Keratinocyte (primary cell): ENCODE results near the gene ARMC9. TPM values are rescaled to one million over a fixed set of nuclear protein-coding genes. Genes with fewer than 3 reads are reported as not detected.

ENCODE experiments used
- DNase-seq: peaks from one replicate; pipeline ENCODE4 v3.0.0-alpha.2; 2011; ENCODE audit warnings: low read depth, missing footprints, low spot score
- FAIRE-seq: peaks from 2 replicates; lab custom pipeline; 2011; peaks lifted over from hg19 to GRCh38; lab: Jason Lieb, UNC
- H2AFZ ChIP-seq: 2 replicates; pipeline ENCODE4 v1.6.0; 2012; ENCODE audit warnings: low read length, control low read depth, inconsistent platforms; ENCODE audit not compliant: control insufficient read depth
- H3K27ac ChIP-seq: 2 replicates; pipeline ENCODE4 v1.5.1; 2011; ENCODE audit warnings: low read length; ENCODE audit not compliant: control insufficient read depth, insufficient read depth
- H3K27me3 ChIP-seq: 3 replicates; pipeline ENCODE4 v1.6.0; 2011; ENCODE audit warnings: low read length; ENCODE audit not compliant: control insufficient read depth, insufficient read depth; ENCODE audit errors: extremely low read depth
- H3K36me3 ChIP-seq, 2 experiments: 2 replicates in 1 of 2; 3 replicates in 1 of 2; pipeline ENCODE4 v1.5.1; 2011; ENCODE audit warnings: low read length in 2 of 2, mild to moderate bottlenecking in 1 of 2; ENCODE audit not compliant: control insufficient read depth in 2 of 2, insufficient read depth in 2 of 2; ENCODE audit errors: extremely low read depth in 1 of 2
- H3K4me1 ChIP-seq: 3 replicates; pipeline ENCODE4 v1.5.1; 2011; ENCODE audit warnings: low read length; ENCODE audit not compliant: control insufficient read depth, insufficient read depth; ENCODE audit errors: extremely low read depth
- H3K4me2 ChIP-seq: 3 replicates; pipeline ENCODE4 v1.6.0; 2011; ENCODE audit warnings: low read depth, low read length; ENCODE audit not compliant: control insufficient read depth, insufficient read depth; ENCODE audit errors: extremely low read depth
- H3K4me3 ChIP-seq, 3 experiments: fragments of 200-600 bp in 1 of 3; sonication (generic) in 1 of 3; 2 replicates in 2 of 3; 3 replicates in 1 of 3; pipeline ENCODE4 v1.5.1; 2011 to 2016; ENCODE audit warnings: low read length in 3 of 3, mild to moderate bottlenecking in 3 of 3, control low read depth in 2 of 3, inconsistent platforms in 1 of 3, low read depth in 1 of 3, mixed read lengths in 1 of 3, mixed run types in 1 of 3, moderate library complexity in 1 of 3; ENCODE audit not compliant: control insufficient read depth in 2 of 3, insufficient read depth in 2 of 3; ENCODE audit errors: extremely low read depth in 1 of 3
- H3K79me2 ChIP-seq: 2 replicates; pipeline ENCODE4 v1.6.0; 2012; ENCODE audit warnings: low read length; ENCODE audit not compliant: control insufficient read depth, insufficient read depth
- H3K9ac ChIP-seq: 3 replicates; pipeline ENCODE4 v1.6.0; 2011; ENCODE audit warnings: low read length; ENCODE audit not compliant: control insufficient read depth, insufficient read depth; ENCODE audit errors: extremely low read depth
- H3K9me1 ChIP-seq: 3 replicates; pipeline ENCODE4 v1.6.0; 2011; ENCODE audit warnings: low read length; ENCODE audit not compliant: control insufficient read depth, insufficient read depth; ENCODE audit errors: extremely low read depth
- H3K9me3 ChIP-seq: 2 replicates; pipeline ENCODE4 v1.5.1; 2012; ENCODE audit warnings: low read depth, low read length; ENCODE audit not compliant: control insufficient read depth
- H4K20me1 ChIP-seq: 3 replicates; pipeline ENCODE4 v1.6.0; 2011; ENCODE audit warnings: low read length; ENCODE audit not compliant: control insufficient read depth, insufficient read depth; ENCODE audit errors: extremely low read depth
- CTCF ChIP-seq, 3 experiments: IDR thresholded peaks in 1 of 3; conservative IDR thresholded peaks in 1 of 3; optimal IDR thresholded peaks in 1 of 3; 2 replicates in 2 of 3; 3 replicates in 1 of 3; pipeline versions ENCODE3 to v1.5.1; 2011; ENCODE audit warnings: low read length in 3 of 3, mild to moderate bottlenecking in 3 of 3, moderate library complexity in 2 of 3, control low read depth in 1 of 3, inconsistent platforms in 1 of 3; ENCODE audit not compliant: insufficient read depth in 2 of 3; ENCODE audit errors: extremely low read depth in 1 of 3
- EZH2 ChIP-seq: IDR thresholded peaks from one replicate; pipeline ENCODE4 v1.6.1; 2012; ENCODE audit warnings: inconsistent platforms, mild to moderate bottlenecking, low read length, moderate library complexity
- dilution Hi-C: fragments of 300-500 bp; cut with MboI; formaldehyde crosslinking; loops from one replicate; pipeline ENCODE4 v1.7.0; 2020; ENCODE audit warnings: low sequenced_read_pairs; ENCODE audit not compliant: extremely low pct_ligation_motif_present
- polyA plus RNA-seq, 5 experiments: library from polyadenylated mRNA; depleted of rRNA in 3 of 5; stranded (reverse) in 3 of 5; stranded (forward) in 1 of 5; unstranded in 1 of 5; fragments of >200 nt; gene quantifications; 1 replicate in 1 of 5; 2 replicates in 3 of 5; 3 replicates in 1 of 5; pipeline versions ENCODE4 v1.2.1 to v1.2.3, GENCODE V29; 2011 to 2012; ENCODE audit warnings: missing spikeins in 2 of 5, low read depth in 1 of 5, low replicate concordance in 1 of 5

ARMC9 gene
- polyA plus RNA-seq, 1 donor (not counting 4 experiments of a cell fraction or from before 2014, with no cell fraction given), result 16.2 TPM

- Histone ChIP-seq H3K4me1 (peaks cover 12% of the 10 kb centered on the region), H3K27ac (no peak overlapping the region), H3K79me2 (no peaks in the 10 kb centered on the region), H3K4me3 (no peak overlapping the region), H3K9me3 (no peaks in the 10 kb centered on the region), H3K27me3 (no peaks in the 10 kb centered on the region), H3K36me3 (no peaks in the 10 kb centered on the region), H4K20me1 (no peaks in the 10 kb centered on the region), H3K4me2 (no peak overlapping the region), H3K9ac (no peak overlapping the region), H3K9me1 (no peaks in the 10 kb centered on the region), H2AFZ (no peak overlapping the region)
- no peak for FAIRE-seq
- dilution Hi-C loops, result no loop called here
- DNase-seq, result no peak
- TF ChIP-seq EZH2, result no peak
- no peak for TF ChIP-seq CTCF (optimal IDR thresholded peaks at IDR 0.05 in 1 of 3, IDR thresholded peaks at IDR 0.05 in 1 of 3, conservative IDR thresholded peaks at IDR 0.05 in 1 of 3; ENCODE audit: extremely low read depth in 1 of 3, insufficient read depth in 2 of 3, low read length in 3 of 3)
Measured at GRCh38 chr2:231362555-231363184, 164.2 kb downstream of the ARMC9 start.

- TF ChIP-seq CTCF (optimal IDR thresholded peaks at IDR 0.05 in 1 of 3, IDR thresholded peaks at IDR 0.05 in 1 of 3, conservative IDR thresholded peaks at IDR 0.05 in 1 of 3; ENCODE audit: extremely low read depth in 1 of 3, insufficient read depth in 2 of 3, low read length in 3 of 3) (no peak), EZH2 (no peak)
- Histone ChIP-seq H3K27ac (no peak overlapping the region), H3K27me3 (no peaks in the 10 kb centered on the region), H3K4me1 (peaks cover 12% of the 10 kb centered on the region), H3K9me3 (no peaks in the 10 kb centered on the region), H3K79me2 (no peaks in the 10 kb centered on the region), H3K4me3 (no peak overlapping the region), H3K9me1 (no peaks in the 10 kb centered on the region), H3K4me2 (no peak overlapping the region), H3K36me3 (no peaks in the 10 kb centered on the region), H3K9ac (no peak overlapping the region), H2AFZ (no peak overlapping the region), H4K20me1 (no peaks in the 10 kb centered on the region)
- DNase-seq, result no peak
- dilution Hi-C loops, result no loop called here
- no peak for FAIRE-seq
Measured at GRCh38 chr2:231364061-231364460, 165.6 kb downstream of the ARMC9 start.
